GM10248 (cell line): Measurements from ENCODE around the gene MAP3K1.

Experiments
- CTCF ChIA-PET: fragments of 300-600 bp; sonication (Branson Sonifier 250); formaldehyde crosslinking; extraction: SDS; loops from one replicate; lab custom pipeline; 2021; ENCODE audit warnings: antibody characterized with exemption; lab: Yijun Ruan, JAX
- POLR2A ChIA-PET: fragments of 350-650 bp; sonication (Branson Sonifier 250); formaldehyde crosslinking; extraction: SDS; loops from one replicate; lab custom pipeline; 2020; ENCODE audit warnings: antibody characterized with exemption; lab: Yijun Ruan, JAX
- DNase-seq: peaks from one replicate; pipeline ENCODE4 v3.0.0; 2012; ENCODE audit errors: extremely low spot score
- TF ChIP-seq, protein P1 (sequence below): IDR thresholded peaks from 2 replicates; pipeline ENCODE4 v1.5.1; 2012; ENCODE audit warnings: mild to moderate bottlenecking, low read depth; ENCODE audit errors: extremely low read depth, missing control alignments, control extremely low read depth

MAP3K1 gene

DNA sequence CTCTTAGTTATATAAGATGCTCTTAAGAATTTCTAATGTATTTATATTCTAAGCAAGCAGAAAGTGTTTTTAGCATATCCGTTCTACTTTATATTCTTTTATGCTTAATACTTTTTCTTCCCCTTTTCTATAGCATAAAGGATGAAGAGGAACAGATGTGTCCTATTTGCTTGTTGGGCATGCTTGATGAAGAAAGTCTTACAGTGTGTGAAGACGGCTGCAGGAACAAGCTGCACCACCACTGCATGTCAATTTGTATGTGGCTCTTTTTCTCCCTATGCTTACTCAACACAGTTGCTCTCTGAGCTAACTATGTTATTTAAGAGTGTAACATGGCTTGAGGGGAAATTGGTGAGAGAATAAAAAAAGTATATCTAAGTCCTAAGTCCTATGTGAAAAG, 56.4 kb downstream of the MAP3K1 start:
- CTCF ChIA-PET, result no interaction called here
- no peak for DNase-seq
- POLR2A ChIA-PET, result no interaction called here

DNA sequence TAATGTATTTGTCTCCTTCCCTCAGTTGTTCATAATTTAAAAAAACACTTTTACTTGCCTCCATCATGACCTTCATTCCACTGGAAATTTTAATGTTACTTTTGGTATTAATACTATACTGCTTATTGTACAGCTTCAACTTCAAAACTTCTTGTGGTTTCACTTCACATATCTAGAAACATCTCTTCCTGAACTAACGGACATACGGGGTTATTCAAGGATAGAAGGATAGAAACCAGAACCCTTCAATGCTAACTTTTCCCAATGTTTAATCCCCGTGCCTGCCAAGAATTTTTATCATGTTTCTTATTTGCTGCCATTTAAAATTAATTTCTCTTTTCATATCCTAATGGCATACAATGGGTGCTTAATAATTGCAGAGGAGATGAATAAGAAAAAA, 57.7 kb downstream of the MAP3K1 start:
- no peak for DNase-seq
- CTCF ChIA-PET, result interaction anchor here (1.3 kb wide), 1 partner anchor 8 kb away, joined by 3 read pairs; no protein-coding TSS in a partner anchor
- POLR2A ChIA-PET, result no interaction called here
- TF ChIP-seq, protein P1, sequence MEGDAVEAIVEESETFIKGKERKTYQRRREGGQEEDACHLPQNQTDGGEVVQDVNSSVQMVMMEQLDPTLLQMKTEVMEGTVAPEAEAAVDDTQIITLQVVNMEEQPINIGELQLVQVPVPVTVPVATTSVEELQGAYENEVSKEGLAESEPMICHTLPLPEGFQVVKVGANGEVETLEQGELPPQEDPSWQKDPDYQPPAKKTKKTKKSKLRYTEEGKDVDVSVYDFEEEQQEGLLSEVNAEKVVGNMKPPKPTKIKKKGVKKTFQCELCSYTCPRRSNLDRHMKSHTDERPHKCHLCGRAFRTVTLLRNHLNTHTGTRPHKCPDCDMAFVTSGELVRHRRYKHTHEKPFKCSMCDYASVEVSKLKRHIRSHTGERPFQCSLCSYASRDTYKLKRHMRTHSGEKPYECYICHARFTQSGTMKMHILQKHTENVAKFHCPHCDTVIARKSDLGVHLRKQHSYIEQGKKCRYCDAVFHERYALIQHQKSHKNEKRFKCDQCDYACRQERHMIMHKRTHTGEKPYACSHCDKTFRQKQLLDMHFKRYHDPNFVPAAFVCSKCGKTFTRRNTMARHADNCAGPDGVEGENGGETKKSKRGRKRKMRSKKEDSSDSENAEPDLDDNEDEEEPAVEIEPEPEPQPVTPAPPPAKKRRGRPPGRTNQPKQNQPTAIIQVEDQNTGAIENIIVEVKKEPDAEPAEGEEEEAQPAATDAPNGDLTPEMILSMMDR, result no peak

More for the DNA sequence above, 56.4 kb downstream of the MAP3K1 start:
- TF ChIP-seq, protein P1, result no peak

DNA sequence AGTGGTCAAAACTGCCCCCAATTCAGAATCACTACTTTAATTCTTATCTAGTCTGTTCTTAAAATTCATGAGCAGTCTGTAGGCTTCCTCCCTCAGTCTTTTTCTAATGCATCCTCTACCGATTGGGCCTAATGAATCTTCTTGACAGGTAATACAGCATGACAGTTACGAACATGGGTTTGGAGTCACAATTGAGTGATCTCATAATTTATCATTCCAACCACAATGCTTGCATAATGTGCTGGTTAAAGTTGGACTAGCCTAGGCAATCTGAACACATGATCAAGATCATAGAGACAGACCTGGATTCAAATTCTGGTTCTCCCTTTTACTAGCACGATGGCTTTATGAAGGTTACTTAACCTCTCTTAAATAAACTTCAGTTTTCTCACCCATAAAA, 61.0 kb downstream of the MAP3K1 start:
- CTCF ChIA-PET, result no interaction called here
- POLR2A ChIA-PET, result no interaction called here
- TF ChIP-seq, protein P1, result no peak
- no peak for DNase-seq

DNA sequence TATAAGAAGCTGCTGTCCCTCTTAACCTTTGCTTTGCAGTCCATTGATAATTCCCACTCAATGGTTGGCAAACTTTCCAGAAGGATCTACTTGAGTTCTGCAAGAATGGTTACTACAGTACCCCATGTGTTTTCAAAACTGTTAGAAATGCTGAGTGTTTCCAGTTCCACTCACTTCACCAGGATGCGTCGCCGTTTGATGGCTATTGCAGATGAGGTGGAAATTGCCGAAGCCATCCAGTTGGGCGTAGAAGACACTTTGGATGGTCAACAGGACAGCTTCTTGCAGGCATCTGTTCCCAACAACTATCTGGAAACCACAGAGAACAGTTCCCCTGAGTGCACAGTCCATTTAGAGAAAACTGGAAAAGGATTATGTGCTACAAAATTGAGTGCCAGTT, 66.2 kb downstream of the MAP3K1 start:
- DNase-seq, result no peak
- TF ChIP-seq, protein P1, result no peak
- POLR2A ChIA-PET, result no interaction called here
- CTCF ChIA-PET, result interaction anchor here (1.2 kb wide), 1 partner anchor 611 kb away, joined by 4 read pairs; no protein-coding TSS in a partner anchor

DNA sequence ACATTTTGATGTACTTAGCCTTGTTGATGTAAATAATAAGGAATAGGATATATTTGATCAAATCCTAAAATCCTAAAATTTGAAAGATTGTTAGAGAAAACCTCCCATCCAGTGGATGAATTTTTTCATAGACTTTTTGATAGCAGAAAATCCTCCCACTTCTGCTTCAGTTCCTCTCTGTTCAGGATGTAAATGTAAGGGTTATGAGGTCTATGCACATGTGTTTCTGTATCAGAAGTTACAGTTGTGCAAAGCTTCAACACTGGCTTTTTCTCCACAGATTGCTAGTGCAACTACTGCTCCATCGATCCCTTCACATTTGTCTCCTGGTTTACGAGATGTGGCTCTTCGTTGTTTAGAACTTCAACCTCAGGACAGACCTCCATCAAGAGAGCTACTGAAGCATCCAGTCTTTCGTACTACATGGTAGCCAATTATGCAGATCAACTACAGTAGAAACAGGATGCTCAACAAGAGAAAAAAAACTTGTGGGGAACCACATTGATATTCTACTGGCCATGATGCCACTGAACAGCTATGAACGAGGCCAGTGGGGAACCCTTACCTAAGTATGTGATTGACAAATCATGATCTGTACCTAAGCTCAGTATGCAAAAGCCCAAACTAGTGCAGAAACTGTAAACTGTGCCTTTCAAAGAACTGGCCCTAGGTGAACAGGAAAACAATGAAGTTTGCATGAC, 78.1 kb downstream of the MAP3K1 start:
- ChIA-PET CTCF (interaction anchor here (1.4 to 1.7 kb wide), 2 partner anchors 8 to 11 kb away, joined by 3 to 7 read pairs; no protein-coding TSS in a partner anchor), POLR2A (no interaction called here)
- TF ChIP-seq, protein P1, result no peak
- no peak for DNase-seq

DNA sequence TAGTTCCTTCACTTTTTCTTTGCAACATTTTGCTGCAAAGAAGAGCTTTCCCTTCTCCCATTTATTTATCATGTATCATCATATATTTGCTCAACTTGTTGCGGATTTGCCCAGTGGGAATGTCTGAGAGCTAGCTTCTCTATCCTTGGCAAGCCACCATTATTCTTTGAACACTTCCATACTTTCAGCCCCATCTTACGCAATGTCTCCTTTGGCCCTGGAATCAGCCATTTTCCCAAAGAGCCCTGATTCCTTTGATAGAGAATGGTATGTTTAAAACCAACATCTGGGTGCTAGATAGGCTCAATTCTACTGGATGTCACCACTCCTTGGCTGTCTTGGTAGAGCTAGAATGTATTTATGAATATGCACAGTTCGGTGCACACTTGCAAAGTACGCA, 81.4 kb downstream of the MAP3K1 start:
- TF ChIP-seq, protein P1, result no peak
- POLR2A ChIA-PET, result no interaction called here
- CTCF ChIA-PET, result interaction anchor here (1.0 to 3.5 kb wide), 3 partner anchors 14 to 626 kb away, joined by 3 to 20 read pairs (median 4); no protein-coding TSS in a partner anchor
- DNase-seq, result no peak
